Activated CD8-positive, alpha-beta T cell treated with anti-CD3 and anti-CD28 coated beads for 36 hours (primary cell): Measurements from ENCODE around the gene SNRNP48. TPM values are rescaled to one million over a fixed set of nuclear protein-coding genes. Genes with fewer than 3 reads are reported as not detected.

Experiments used
- ATAC-seq: fragments of 200-7000 bp; cut with Tn5 transposase; one replicate; pipeline ENCODE4 v1.10.0; 2021; ENCODE audit warnings: mild to moderate bottlenecking, moderate library complexity
- CTCF ChIA-PET: fragments of 350-600 bp; sonication (Branson Sonifier 250); formaldehyde crosslinking; loops from one replicate; lab custom pipeline; 2021; ENCODE audit warnings: antibody characterized with exemption; lab: Charles Lee
- POLR2A ChIA-PET: fragments of 350-600 bp; sonication (Branson Sonifier 250); formaldehyde crosslinking; loops from one replicate; lab custom pipeline; 2021; ENCODE audit warnings: antibody characterized with exemption; lab: Charles Lee
- DNase-seq: peaks from one replicate; pipeline ENCODE4 v3.0.0-alpha.2; 2020
- H3K27ac Mint-ChIP-seq: one replicate; pipeline ENCODE4 v1.8.0; 2021; ENCODE audit warnings: mild to moderate bottlenecking, mixed read lengths
- H3K27me3 Mint-ChIP-seq: one replicate; pipeline ENCODE4 v1.8.0; 2021; ENCODE audit warnings: mixed read lengths
- H3K36me3 Mint-ChIP-seq: one replicate; pipeline ENCODE4 v1.8.0; 2021; ENCODE audit warnings: low read depth, mixed read lengths
- H3K4me1 Mint-ChIP-seq: one replicate; pipeline ENCODE4 v1.8.0; 2021; ENCODE audit warnings: low read depth, mixed read lengths
- H3K4me3 Mint-ChIP-seq: one replicate; pipeline ENCODE4 v1.8.0; 2021; ENCODE audit warnings: mild to moderate bottlenecking, moderate library complexity, mixed read lengths
- H3K9me3 Mint-ChIP-seq: one replicate; pipeline ENCODE4 v1.8.0; 2021; ENCODE audit warnings: mixed read lengths
- intact Hi-C: fragments of 100-400 bp; cut with micrococcal nuclease; formaldehyde crosslinking; loops from one replicate; pipeline ENCODE4 v1.10.0; 2022
- total RNA-seq, 2 experiments: library from RNA; stranded (reverse); gene quantifications; one replicate each; pipeline ENCODE4 v1.2.3, GENCODE V29; 2021
- TF ChIP-seq, protein P1 (sequence below): fragments of 200-600 bp; IDR thresholded peaks from one replicate; pipeline ENCODE4 v1.8.0; 2022; ENCODE audit warnings: antibody characterized with exemption, mild to moderate bottlenecking

SNRNP48 gene
- total RNA-seq, 2 experiments from 2014 or later, result 19.8 to 22.4 TPM

DNA sequence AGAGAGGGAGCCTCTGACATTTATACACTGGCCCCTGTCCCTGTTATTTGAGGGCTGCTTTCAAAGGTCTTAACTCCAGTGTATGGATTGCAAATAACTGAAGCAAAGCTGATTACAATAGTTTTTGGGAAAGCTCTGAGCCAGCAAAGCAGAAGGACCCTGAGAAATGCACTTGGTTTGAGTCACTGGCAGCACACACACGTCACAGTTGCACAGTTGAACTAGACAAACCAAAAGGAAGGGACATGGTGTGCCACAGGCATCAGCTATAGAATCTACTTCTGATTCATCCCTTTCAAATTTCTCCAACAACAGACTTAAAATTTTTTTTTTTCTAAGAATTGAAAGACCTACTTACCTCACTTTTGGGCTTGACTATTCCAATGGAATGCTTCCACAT lies 56.4 kb downstream of the SNRNP48 start:
- ChIA-PET POLR2A (no interaction called here), CTCF (no interaction called here)
- ATAC-seq, result no peak
- intact Hi-C loops, result no loop called here
- H3K36me3 Mint-ChIP-seq, result no peaks in the 10 kb centered on the region
- TF ChIP-seq, protein P1, sequence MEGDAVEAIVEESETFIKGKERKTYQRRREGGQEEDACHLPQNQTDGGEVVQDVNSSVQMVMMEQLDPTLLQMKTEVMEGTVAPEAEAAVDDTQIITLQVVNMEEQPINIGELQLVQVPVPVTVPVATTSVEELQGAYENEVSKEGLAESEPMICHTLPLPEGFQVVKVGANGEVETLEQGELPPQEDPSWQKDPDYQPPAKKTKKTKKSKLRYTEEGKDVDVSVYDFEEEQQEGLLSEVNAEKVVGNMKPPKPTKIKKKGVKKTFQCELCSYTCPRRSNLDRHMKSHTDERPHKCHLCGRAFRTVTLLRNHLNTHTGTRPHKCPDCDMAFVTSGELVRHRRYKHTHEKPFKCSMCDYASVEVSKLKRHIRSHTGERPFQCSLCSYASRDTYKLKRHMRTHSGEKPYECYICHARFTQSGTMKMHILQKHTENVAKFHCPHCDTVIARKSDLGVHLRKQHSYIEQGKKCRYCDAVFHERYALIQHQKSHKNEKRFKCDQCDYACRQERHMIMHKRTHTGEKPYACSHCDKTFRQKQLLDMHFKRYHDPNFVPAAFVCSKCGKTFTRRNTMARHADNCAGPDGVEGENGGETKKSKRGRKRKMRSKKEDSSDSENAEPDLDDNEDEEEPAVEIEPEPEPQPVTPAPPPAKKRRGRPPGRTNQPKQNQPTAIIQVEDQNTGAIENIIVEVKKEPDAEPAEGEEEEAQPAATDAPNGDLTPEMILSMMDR, result no peak
- H3K4me1 Mint-ChIP-seq, result peaks cover 10% of the 10 kb centered on the region
- no peaks in the 10 kb centered on the region for H3K27me3 Mint-ChIP-seq
- H3K27ac Mint-ChIP-seq, result no peak overlapping the region
- no peak for DNase-seq
- H3K9me3 Mint-ChIP-seq, result no peaks in the 10 kb centered on the region
- no peak overlapping the region for H3K4me3 Mint-ChIP-seq

DNA sequence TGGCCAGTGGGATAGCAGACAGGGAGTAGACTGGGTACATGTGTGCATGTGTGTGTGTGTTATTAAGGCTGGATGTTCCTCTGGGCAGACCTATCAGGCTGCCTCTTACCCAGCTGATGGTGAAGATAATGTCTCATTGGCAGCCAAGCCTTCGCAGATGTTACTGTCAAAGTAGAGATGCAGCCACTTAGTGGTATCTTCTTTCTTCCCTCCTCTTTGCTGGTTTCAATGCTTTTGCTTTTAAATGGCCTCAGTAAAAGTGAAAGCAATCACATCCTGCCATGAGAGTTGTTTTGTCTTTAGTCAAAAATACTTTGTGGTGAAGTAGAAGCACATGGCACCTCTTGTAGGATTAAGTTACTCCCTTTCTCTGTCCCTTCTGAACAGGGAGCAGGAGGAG lies 57.5 kb downstream of the SNRNP48 start:
- DNase-seq, result peak; percentile 2
- ATAC-seq, result peak; percentile 79
- intact Hi-C loops, result no loop called here
- Mint-ChIP-seq H3K27ac (no peak overlapping the region), H3K4me1 (peaks cover 10% of the 10 kb centered on the region), H3K36me3 (no peaks in the 10 kb centered on the region), H3K27me3 (no peaks in the 10 kb centered on the region), H3K4me3 (no peak overlapping the region), H3K9me3 (no peaks in the 10 kb centered on the region)
- POLR2A ChIA-PET, result no interaction called here
- TF ChIP-seq, protein P1, result no peak
- CTCF ChIA-PET, result no interaction called here

DNA sequence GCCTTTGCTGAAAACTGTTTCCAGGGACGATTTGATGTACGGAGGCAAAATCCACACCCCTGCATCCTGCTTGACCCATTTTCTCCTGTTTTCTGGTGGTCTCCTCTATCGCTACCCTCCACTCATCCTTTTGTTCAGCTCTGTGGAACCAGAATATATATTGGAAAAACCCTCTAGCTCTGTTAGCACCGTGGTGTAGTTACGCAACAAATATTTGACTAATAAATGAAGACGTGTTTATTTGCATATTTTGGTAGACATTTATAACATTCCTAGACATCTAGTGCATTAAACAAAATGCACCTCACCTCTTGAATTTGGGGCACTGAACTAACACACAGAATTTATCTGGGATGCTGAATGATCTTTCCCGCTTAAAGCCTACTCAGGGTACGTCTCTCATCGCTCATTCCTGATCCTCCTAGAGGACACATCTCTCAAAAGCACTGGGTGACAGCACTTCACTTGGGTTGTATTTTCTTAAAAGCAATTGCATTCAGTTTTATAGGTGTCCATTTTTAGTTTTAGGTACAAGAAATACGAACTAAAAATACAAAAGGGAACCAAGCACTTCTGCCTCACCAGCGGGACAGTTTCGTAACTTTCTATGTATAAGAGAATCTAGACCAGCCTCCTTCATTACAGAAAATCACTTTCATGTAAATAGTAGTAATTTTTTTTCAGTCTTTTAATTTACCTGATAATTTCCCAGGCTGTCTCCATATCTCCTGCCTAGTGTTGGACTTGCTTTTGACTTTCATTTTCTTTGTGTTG lies 59.2 kb downstream of the SNRNP48 start:
- Mint-ChIP-seq H3K4me1 (peaks cover 10% of the 10 kb centered on the region), H3K9me3 (no peaks in the 10 kb centered on the region), H3K27me3 (no peaks in the 10 kb centered on the region), H3K27ac (no peak overlapping the region), H3K36me3 (no peaks in the 10 kb centered on the region), H3K4me3 (no peak overlapping the region)
- intact Hi-C loops, result no loop called here
- TF ChIP-seq, protein P1, result no peak
- POLR2A ChIA-PET, result no interaction called here
- DNase-seq, result no peak
- CTCF ChIA-PET, result no interaction called here
- ATAC-seq, result no peak

DNA sequence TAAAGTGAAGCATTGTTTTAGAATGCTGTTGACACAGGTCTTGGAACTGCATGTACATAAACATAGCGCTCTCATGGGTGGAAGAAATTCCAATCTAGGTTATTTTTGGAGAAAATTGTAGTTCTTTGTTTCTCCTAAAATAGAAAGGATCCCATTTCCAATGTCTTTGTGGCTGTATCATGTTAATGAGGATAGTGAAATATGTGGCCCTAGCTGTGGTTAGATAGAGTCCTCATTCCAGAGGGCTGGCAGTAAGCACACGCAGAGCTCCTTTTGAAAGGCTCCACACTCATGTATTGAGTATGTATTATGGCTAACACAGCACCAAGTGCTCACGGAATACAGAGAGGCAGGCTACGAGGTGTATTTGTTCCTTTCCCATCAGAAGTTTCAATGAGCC lies 60.9 kb downstream of the SNRNP48 start:
- H3K36me3 Mint-ChIP-seq, result no peaks in the 10 kb centered on the region
- no peak overlapping the region for H3K27ac Mint-ChIP-seq
- no peaks in the 10 kb centered on the region for H3K9me3 Mint-ChIP-seq
- intact Hi-C loops, result no loop called here
- POLR2A ChIA-PET, result no interaction called here
- no peak overlapping the region for H3K4me3 Mint-ChIP-seq
- peaks cover 10% of the 10 kb centered on the region for H3K4me1 Mint-ChIP-seq
- no peaks in the 10 kb centered on the region for H3K27me3 Mint-ChIP-seq
- ATAC-seq (no peak), DNase-seq (no peak)
- CTCF ChIA-PET, result no interaction called here
- TF ChIP-seq, protein P1, result no peak

DNA sequence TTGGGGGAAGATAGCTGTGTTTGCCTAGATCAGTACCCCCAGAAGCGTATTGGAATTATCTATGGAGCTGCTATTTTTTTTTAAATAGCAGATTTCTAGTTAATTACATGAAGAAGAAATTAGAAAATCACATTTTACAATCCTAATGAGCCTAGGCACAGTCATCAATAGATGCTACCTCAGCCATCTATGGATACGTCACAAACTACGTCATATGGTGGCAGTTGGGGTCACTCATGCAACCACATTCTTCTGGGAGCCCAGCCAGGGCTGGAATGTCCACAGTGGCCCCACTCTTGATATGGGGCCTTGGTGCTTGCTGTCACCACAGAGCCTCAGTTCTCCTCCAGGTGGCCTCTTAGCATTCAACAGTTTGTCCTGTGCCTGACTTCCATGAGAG lies 63.0 kb downstream of the SNRNP48 start:
- no peak overlapping the region for H3K27ac Mint-ChIP-seq
- TF ChIP-seq, protein P1, result no peak
- H3K9me3 Mint-ChIP-seq, result no peaks in the 10 kb centered on the region
- peaks cover 2% of the 10 kb centered on the region for H3K4me1 Mint-ChIP-seq
- CTCF ChIA-PET, result no interaction called here
- no peaks in the 10 kb centered on the region for H3K27me3 Mint-ChIP-seq
- intact Hi-C loops, result no loop called here
- ATAC-seq, result no peak
- POLR2A ChIA-PET, result interaction anchor here (0.8 kb wide), 1 partner anchor 9 kb away, joined by 3 read pairs; no protein-coding TSS in a partner anchor
- no peak for DNase-seq
- no peak overlapping the region for H3K4me3 Mint-ChIP-seq
- no peaks in the 10 kb centered on the region for H3K36me3 Mint-ChIP-seq
